GM12864 (cell line): ENCODE results near the gene RAMACL.

Source experiments
- DNase-seq: peaks from one replicate; pipeline ENCODE4 v3.0.0-alpha.2; 2011; ENCODE audit warnings: low read depth
- H3K4me3 ChIP-seq: 2 replicates; pipeline ENCODE4 v1.5.1; 2011; ENCODE audit warnings: mild to moderate bottlenecking, low read depth, low read length, control low read depth
- CTCF ChIP-seq: IDR thresholded peaks from 2 replicates; pipeline ENCODE4 v1.5.1; 2011; ENCODE audit warnings: low read depth, mild to moderate bottlenecking, moderate library complexity, low read length, control low read depth, inconsistent platforms; ENCODE audit errors: missing control alignments

The RAMACL gene

GRCh38 chr6:166565084-166565967 lies 21.2 kb downstream of the RAMACL start:
- no peak for DNase-seq
- no peak overlapping the region for H3K4me3 ChIP-seq
- TF ChIP-seq CTCF, result no peak

GRCh38 chr6:166563805-166564204 lies 22.7 kb downstream of the RAMACL start:
- no peak overlapping the region for H3K4me3 ChIP-seq
- TF ChIP-seq CTCF, result no peak
- DNase-seq, result no peak

GRCh38 chr6:166563200-166563599 lies 23.3 kb downstream of the RAMACL start:
- H3K4me3 ChIP-seq, result no peak overlapping the region
- TF ChIP-seq CTCF, result no peak
- DNase-seq, result no peak

GRCh38 chr6:166562726-166563125 lies 23.8 kb downstream of the RAMACL start:
- DNase-seq, result no peak
- no peak for TF ChIP-seq CTCF
- H3K4me3 ChIP-seq, result no peak overlapping the region

DNA sequence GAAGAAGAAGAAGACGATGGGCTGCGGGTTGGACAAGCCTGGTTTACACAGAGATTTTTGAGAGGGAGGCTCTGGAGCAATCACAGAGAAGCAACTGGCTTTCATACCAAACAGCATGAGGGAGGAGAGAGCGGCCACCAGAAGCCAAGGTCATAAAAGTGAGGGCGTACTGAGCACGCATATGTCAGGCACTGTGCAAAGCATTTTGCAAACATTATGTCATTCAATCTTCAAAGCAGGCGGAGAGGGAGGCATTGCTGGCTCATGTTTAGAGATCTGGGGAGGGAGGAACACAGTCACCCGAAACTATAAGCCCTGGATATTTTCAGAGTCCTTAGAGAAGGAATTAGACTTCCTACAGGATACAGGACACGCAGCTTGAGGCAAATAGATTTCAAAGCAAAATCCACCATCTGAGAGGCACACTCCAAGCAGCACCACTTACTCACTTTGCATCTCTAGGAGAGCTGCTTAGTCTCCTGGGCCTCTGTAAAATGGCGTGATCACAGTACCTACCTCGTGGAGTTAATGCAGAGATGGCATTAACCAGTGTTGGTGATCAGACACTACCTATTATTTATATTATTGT lies 24.6 kb downstream of the RAMACL start:
- no peak overlapping the region for H3K4me3 ChIP-seq

GRCh38 chr6:166560222-166560621 lies 26.3 kb downstream of the RAMACL start:
- no peak for DNase-seq
- no peak for TF ChIP-seq CTCF
- no peak overlapping the region for H3K4me3 ChIP-seq

More for the DNA sequence above, 24.6 kb downstream of the RAMACL start:
- DNase-seq, result no peak
- no peak for TF ChIP-seq CTCF
